Colonic mucosa (tissue), 4 donors: ENCODE results near the gene SKIC3. TPM values are rescaled to one million over a fixed set of nuclear protein-coding genes. Genes with fewer than 3 reads are reported as not detected.

Experiments
- DNase-seq: peaks from one replicate; pipeline ENCODE4 v3.0.0-alpha.2; 2020
- H3K27ac ChIP-seq: fragments of 200-600 bp; one replicate; pipeline ENCODE4 v1.8.0; 2021
- H3K27me3 ChIP-seq: fragments of 200-600 bp; one replicate; pipeline ENCODE4 v1.8.0; 2021
- H3K36me3 ChIP-seq: fragments of 200-600 bp; one replicate; pipeline ENCODE4 v1.8.0; 2021
- H3K4me1 ChIP-seq: fragments of 200-600 bp; one replicate; pipeline ENCODE4 v1.8.0; 2021; ENCODE audit warnings: mild to moderate bottlenecking
- H3K4me3 ChIP-seq: fragments of 200-600 bp; one replicate; pipeline ENCODE4 v1.8.0; 2021
- H3K9ac ChIP-seq, 2 donors: one replicate each; pipeline ENCODE4 v1.7.0; 2013; ENCODE audit warnings: control low read depth in 2 of 2, low read depth in 2 of 2, low read length in 2 of 2
- H3K9me3 ChIP-seq: fragments of 200-600 bp; one replicate; pipeline ENCODE4 v1.8.0; 2021
- intact Hi-C: fragments of 100-400 bp; cut with DNase I; formaldehyde crosslinking; loops from one replicate; pipeline ENCODE4 v1.14.1; 2022
- total RNA-seq, 2 donors: library from RNA; stranded (reverse); fragmentation: NEBNext Ultra II Directional in 1 of 2; extraction: Animal tissue kit (Norgen Biotek cat#: 25700) in 1 of 2; gene quantifications; one replicate each; pipeline ENCODE4 v1.2.1, GENCODE V29; 2021
- TF ChIP-seq, protein P1 (sequence below): fragments of 200-600 bp; IDR thresholded peaks from one replicate; pipeline ENCODE4 v1.8.0; 2022; ENCODE audit warnings: antibody characterized with exemption, mild to moderate bottlenecking
- donor health status: healthy.
- donor health status: DM: no; HTN: no; CAD: no.
- donor health status: DM: no; HTN: no; CAD: no.

Gene SKIC3
- total RNA-seq, 2 donors from 2014 or later: 51.3 to 65.8 TPM

DNA sequence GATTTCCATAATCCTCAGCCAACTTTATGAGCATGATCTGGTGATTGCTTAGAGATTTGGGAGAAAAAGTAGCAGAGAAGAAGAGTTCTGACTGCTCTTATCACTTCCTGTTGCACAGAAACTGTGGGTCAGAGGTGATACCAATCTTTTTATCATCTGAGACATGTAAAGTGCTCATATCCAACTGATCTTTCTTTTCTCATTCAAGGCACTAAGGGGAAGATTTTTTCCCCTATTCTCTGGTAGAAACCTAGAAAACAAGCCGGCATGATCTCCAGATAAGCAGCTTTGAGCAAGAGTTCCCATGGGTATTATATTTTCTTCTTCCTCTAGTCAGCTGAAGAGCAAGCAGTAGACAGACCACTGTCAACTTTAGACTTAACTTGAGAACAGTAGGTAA is 36.1 kb upstream of the SKIC3 start:
- intact Hi-C loops: no loop called here
- DNase-seq: no peak
- H3K27me3 ChIP-seq: no peaks in the 10 kb centered on the region
- H3K9me3 ChIP-seq: no peaks in the 10 kb centered on the region
- no peak overlapping the region for H3K27ac ChIP-seq
- H3K4me3 ChIP-seq: no peak overlapping the region
- no peak overlapping the region for H3K9ac ChIP-seq
- H3K36me3 ChIP-seq: no peaks in the 10 kb centered on the region
- TF ChIP-seq, protein P1, sequence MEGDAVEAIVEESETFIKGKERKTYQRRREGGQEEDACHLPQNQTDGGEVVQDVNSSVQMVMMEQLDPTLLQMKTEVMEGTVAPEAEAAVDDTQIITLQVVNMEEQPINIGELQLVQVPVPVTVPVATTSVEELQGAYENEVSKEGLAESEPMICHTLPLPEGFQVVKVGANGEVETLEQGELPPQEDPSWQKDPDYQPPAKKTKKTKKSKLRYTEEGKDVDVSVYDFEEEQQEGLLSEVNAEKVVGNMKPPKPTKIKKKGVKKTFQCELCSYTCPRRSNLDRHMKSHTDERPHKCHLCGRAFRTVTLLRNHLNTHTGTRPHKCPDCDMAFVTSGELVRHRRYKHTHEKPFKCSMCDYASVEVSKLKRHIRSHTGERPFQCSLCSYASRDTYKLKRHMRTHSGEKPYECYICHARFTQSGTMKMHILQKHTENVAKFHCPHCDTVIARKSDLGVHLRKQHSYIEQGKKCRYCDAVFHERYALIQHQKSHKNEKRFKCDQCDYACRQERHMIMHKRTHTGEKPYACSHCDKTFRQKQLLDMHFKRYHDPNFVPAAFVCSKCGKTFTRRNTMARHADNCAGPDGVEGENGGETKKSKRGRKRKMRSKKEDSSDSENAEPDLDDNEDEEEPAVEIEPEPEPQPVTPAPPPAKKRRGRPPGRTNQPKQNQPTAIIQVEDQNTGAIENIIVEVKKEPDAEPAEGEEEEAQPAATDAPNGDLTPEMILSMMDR: no peak
- no peaks in the 10 kb centered on the region for H3K4me1 ChIP-seq

DNA sequence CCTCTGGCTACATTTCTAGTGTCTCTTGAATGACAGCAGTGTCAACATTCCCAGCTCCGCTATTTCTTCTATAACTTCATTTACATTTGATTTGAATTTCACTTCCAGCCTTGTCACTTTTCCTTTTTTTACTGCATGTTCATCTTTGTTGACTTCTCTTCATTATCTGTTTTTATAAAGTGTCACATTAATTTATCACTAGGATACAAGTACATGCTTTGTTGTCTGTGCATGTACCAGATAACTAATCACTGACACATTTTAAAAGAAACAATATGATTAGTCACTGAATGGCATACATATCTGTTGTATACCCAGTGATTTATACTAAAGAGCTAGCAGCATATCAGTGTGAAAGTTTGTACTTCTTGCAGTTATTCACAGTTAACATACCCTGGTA is 29.2 kb upstream of the SKIC3 start:
- no peak for DNase-seq
- H3K9me3 ChIP-seq: no peaks in the 10 kb centered on the region
- TF ChIP-seq, protein P1: no peak
- intact Hi-C loops: no loop called here
- no peaks in the 10 kb centered on the region for H3K36me3 ChIP-seq
- H3K27ac ChIP-seq: no peak overlapping the region
- no peaks in the 10 kb centered on the region for H3K27me3 ChIP-seq
- no peak overlapping the region for H3K9ac ChIP-seq
- H3K4me1 ChIP-seq: no peaks in the 10 kb centered on the region
- no peak overlapping the region for H3K4me3 ChIP-seq

DNA sequence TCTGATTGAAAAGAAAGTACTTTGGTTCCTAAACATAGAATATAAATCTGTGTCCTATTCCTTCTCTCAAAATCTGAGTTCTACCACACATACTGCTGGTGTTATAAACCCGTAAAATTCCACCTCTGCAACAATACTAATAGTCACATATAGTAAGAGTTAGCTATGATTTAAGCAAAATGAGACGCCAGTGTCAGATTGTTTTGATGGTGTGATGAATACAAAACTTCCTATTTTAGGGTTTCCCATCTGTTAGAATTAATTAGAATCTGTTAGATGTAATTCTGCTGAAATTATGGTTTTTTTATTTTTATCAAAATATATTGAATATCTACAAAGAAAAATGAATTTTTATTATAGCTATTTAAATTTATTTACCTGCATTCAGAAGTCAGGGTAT is 26.8 kb upstream of the SKIC3 start:
- intact Hi-C loops: no loop called here
- TF ChIP-seq, protein P1: no peak

DNA sequence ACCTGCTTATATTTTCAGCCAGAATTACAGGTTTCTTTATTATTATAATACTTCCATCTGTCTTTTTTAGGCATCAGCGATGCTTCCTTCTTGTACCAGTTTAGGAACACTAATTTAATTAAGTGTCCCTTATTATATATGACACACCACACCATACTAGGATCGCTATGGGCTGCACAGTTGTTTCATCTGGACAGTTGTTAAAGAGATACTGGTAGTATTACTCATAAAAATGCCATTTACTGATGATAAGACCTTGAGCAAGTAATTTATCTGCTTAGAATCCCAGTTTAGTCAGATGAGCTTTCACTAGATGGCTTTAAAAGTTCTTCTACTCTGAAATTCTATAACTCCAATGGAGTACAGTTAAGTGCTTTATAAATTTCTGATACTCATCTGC is 17.2 kb upstream of the SKIC3 start:
- no peaks in the 10 kb centered on the region for H3K27me3 ChIP-seq
- H3K4me3 ChIP-seq: no peak overlapping the region
- no peaks in the 10 kb centered on the region for H3K36me3 ChIP-seq
- no peak overlapping the region for H3K27ac ChIP-seq
- no peaks in the 10 kb centered on the region for H3K9me3 ChIP-seq
- H3K4me1 ChIP-seq: no peaks in the 10 kb centered on the region
- TF ChIP-seq, protein P1: no peak
- DNase-seq: no peak
- no peak overlapping the region for H3K9ac ChIP-seq
- intact Hi-C loops: no loop called here

More for the DNA sequence above, 26.8 kb upstream of the SKIC3 start:
- no peak for DNase-seq
- H3K9ac ChIP-seq: no peak overlapping the region
- no peak overlapping the region for H3K27ac ChIP-seq
- H3K4me1 ChIP-seq: no peaks in the 10 kb centered on the region
- no peaks in the 10 kb centered on the region for H3K27me3 ChIP-seq
- H3K4me3 ChIP-seq: no peak overlapping the region
- H3K36me3 ChIP-seq: no peaks in the 10 kb centered on the region
- no peaks in the 10 kb centered on the region for H3K9me3 ChIP-seq

DNA sequence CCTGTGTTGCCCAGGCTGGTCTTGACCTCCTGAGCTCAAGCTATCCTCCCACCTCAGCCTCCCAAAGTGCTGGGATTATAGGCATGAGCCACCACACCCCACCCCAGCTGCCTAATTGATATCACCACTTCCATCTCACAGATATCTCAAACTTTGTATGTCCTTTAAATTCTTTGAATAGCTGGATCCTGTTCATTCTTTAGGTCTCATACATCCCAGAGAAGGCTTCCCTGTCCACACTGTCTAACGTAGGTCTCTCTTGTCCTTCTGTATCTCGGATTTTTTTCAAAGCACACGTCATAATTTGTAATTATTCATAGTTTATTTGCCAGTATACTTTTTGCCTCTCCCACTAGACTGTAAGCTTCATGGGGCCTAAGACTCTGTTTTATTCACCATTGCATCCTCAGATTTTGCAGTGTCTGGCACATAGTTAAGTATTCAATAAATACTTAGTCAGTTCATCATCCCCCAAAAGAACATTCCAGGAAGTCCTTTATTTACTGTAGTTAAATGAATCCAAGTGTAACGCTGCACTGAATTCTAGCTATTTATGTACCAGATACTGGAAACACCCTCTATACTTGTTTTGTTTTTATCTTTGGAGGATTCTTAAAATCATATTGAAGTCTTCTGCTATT is 10.6 kb upstream of the SKIC3 start:
- no peak overlapping the region for H3K27ac ChIP-seq
- H3K4me3 ChIP-seq: no peak overlapping the region
- no peaks in the 10 kb centered on the region for H3K27me3 ChIP-seq
- intact Hi-C loops: no loop called here
- no peak overlapping the region for H3K9ac ChIP-seq
- TF ChIP-seq, protein P1: no peak
- H3K4me1 ChIP-seq: no peaks in the 10 kb centered on the region
- no peak for DNase-seq
- H3K36me3 ChIP-seq: no peaks in the 10 kb centered on the region
- H3K9me3 ChIP-seq: no peaks in the 10 kb centered on the region
